KOPT-K1 (cell line): ENCODE results near the gene AFF1.
"Not testable (repeated sequence)": the region's sequence is repeated elsewhere in the genome, so short reads cannot be mapped to it uniquely, and the experiment has no call there.

Source experiments
- H3K27ac ChIP-seq: fragments of 200-600 bp; sonication (generic); 2 replicates; pipeline ENCODE4 v1.5.1; 2016; ENCODE audit warnings: antibody characterized with exemption, mild to moderate bottlenecking, low read depth, low read length; ENCODE audit not compliant: poor library complexity, severe bottlenecking
- H3K36me3 ChIP-seq: fragments of 200-600 bp; sonication (generic); 2 replicates; pipeline ENCODE4 v1.5.1; 2017; ENCODE audit warnings: antibody characterized with exemption, mild to moderate bottlenecking, low read length, moderate library complexity; ENCODE audit not compliant: insufficient read depth
- H3K9me3 ChIP-seq: fragments of 200-600 bp; sonication (generic); 2 replicates; pipeline ENCODE4 v1.5.1; 2017; ENCODE audit warnings: antibody characterized with exemption, low read length, mild to moderate bottlenecking; ENCODE audit not compliant: insufficient read depth, poor library complexity, severe bottlenecking

The AFF1 gene

GRCh38 chr4:87003266-87003665, 68.5 kb downstream of the AFF1 start:
- H3K36me3 ChIP-seq: no peaks in the 10 kb centered on the region
- H3K9me3 ChIP-seq: no peaks in the 10 kb centered on the region
- H3K27ac ChIP-seq: no peak overlapping the region

DNA sequence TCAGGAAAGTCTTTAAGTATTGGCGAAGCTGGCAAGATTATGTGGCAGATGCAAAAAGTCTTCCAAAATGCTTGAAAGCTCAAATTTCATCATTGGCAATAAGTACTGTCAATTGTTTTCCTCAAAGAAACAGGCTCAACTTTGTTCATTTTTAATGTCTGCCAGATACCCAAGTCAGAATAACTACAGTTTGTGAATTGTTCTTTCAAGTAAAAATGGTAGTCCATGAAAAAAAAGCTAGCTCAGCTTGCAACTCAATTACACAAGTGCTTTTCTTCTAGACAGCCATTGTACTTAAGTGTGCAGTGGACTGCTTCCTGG, 70.5 kb downstream of the AFF1 start:
- Histone ChIP-seq H3K9me3 (no peaks in the 10 kb centered on the region), H3K36me3 (no peaks in the 10 kb centered on the region), H3K27ac (peak overlapping the region; percentile 94)

DNA sequence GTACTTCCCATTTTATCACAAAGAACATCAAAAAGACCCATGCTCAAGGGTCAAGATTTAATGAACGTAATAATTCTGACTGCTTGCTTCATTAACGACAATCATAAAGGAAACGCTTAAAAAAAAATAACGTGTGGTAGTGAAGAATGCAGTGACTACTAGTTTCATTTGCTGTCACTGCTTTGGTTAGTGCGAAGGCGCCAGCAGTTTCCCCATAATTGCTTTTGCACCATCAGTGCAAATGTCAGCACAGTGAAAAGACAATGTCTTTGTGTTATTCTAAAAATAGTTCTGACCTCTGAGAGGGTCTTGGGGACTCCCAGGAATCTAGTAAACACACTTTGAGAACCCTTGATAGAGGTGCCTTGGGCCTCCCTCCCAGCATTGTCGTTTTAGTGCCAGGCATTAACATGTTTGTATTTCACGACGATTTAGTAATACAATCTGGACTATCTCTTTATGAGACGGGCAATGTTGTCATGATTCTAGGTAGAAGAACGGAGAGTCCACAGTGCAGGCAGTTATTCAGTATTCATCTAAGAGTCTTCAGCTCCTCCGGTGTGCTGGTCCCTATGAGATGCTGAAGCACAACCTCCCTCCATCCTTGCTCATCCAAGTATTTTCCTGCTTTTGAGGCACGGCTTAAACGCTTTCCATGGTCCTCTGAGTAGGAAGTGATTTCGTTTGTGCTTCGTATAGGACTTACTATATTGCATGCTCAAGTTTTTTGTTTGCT, 71.0 kb downstream of the AFF1 start:
- Histone ChIP-seq H3K9me3 (no peaks in the 10 kb centered on the region), H3K36me3 (no peaks in the 10 kb centered on the region), H3K27ac (peak overlapping the region; percentile 94)

GRCh38 chr4:87006426-87006675, 71.5 kb downstream of the AFF1 start:
- Histone ChIP-seq H3K9me3 (no peaks in the 10 kb centered on the region), H3K27ac (peak overlapping the region; percentile 94), H3K36me3 (no peaks in the 10 kb centered on the region)

- Histone ChIP-seq H3K36me3 (no peaks in the 10 kb centered on the region), H3K27ac (peak overlapping the region; percentile 94), H3K9me3 (no peaks in the 10 kb centered on the region)
Measured at GRCh38 chr4:87006676-87007527, 72.1 kb downstream of the AFF1 start.

DNA sequence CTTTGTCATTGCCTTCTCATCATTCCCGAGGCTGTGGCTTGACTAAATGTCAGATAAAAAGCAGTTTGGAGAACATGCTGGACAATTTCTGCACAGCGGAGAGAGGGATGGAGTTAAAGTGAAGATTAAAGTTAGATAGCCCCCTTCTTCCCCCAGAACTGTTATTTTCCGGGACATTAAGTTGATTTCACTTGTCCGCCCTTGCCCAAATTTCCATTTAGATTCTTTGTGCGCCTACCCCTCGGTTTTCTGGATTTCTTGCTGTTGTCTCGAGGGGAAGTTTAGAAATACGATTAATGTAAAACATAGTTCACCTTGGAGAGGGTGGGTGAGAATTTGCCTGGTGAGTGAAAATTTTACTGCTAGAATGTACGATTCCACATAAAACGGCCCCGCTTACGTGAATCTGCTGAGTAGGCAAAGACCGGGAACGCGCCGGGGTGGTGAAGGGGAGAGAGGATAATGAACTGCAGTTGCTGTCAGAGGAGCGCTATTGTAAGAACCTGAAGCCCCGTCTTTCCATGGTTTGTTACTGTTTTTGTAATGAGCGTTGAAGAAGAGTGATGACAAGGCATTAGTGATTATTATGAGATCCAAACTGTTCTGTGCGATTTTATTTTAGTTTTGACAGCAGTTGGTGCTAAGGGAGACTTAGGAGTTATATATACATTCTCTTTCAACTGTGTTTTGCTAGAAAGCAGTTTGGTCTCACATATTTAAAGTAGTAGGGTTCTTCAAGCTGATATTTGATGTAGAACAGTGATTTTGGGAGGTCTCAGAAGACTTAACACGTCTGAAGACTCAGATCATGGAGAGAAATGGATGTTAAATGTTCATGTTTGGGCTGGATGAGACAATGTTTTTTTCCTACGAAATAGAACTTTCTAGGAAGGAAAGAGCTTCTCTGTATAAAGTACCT, 73.0 kb downstream of the AFF1 start:
- Histone ChIP-seq H3K27ac (peak overlapping the region; percentile 94), H3K36me3 (no peaks in the 10 kb centered on the region), H3K9me3 (no peaks in the 10 kb centered on the region)

GRCh38 chr4:87009095-87009648, 74.4 kb downstream of the AFF1 start:
- Histone ChIP-seq H3K36me3 (no peaks in the 10 kb centered on the region), H3K9me3 (no peaks in the 10 kb centered on the region), H3K27ac (peak overlapping the region; percentile 94)

GRCh38 chr4:87010192-87010591, 75.4 kb downstream of the AFF1 start:
- Histone ChIP-seq H3K27ac (peak overlapping the region; percentile 94), H3K36me3 (no peaks in the 10 kb centered on the region), H3K9me3 (no peaks in the 10 kb centered on the region)

DNA sequence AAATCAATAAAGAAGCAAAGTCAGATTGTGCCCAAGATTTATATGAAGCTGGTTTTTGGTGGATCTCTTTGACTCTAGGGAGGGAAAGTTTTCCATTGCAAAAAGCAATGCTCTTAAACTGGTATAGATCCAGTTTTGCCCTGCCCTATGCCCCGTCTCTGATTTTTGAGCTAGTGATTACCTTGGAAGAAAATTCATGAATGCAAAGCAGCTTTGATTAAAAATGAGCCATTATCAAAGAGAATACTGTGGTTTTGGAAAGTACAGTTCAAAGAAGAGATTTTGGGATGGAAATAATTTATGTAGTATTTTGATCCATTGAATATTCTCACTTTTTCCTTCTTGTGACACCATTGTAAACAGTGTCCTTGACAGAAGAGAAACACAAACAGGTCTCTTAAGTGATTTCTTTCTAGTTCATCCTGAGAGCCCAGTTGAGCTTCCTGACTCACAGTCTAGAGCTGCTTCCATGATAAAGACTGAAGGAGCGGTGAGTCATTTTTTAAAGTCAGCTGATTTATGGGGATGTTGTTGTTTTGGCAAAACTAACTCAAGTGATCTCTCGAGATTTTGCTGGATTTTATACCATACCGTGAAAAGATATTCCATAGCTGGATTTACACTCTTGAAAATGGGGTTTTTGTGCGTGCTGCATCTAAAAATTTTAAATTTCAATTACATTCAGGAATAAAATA, 76.7 kb downstream of the AFF1 start:
- no peaks in the 10 kb centered on the region for H3K9me3 ChIP-seq
- H3K27ac ChIP-seq: no peak overlapping the region

DNA sequence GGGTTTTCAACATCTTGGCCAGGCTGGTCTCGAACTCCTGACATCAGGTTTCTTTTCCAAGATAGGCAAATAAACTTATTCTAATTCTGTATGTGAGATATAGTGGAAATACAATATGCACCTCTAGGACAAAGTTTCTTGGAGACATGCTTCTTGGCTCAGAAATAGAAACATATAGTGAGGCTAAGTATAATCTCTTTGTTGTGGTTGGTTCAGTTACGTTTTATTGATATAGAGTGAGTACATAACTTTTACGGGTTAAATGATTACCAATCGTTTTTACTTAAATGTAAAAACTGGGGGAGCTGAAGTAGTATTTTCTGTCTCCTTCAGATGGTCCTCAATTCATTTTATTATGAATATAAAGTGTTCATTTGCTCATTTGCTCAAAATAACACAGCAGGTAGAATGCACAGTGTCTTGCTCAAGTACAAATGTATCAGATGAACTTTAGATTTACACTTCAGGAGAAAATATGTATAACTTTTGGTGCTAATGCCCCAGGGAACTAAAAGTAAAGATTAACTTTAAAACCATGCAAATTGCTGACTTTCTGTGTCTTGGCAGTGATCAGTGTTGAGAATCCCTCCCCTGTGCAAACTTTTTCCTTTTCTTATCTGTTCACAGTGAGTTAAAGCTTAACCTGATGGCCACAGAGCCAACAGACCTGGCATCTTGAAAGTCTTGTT, 77.6 kb downstream of the AFF1 start:
- H3K9me3 ChIP-seq: no peaks in the 10 kb centered on the region
- peak overlapping the region; percentile 15 for H3K27ac ChIP-seq
- H3K36me3 ChIP-seq: no peaks in the 10 kb centered on the region

More for the DNA sequence above, 76.7 kb downstream of the AFF1 start:
- no peaks in the 10 kb centered on the region for H3K36me3 ChIP-seq

GRCh38 chr4:87012954-87013308, 78.1 kb downstream of the AFF1 start:
- H3K27ac ChIP-seq: peak overlapping the region; percentile 15
- H3K36me3 ChIP-seq, H3K9me3 ChIP-seq: not testable (repeated sequence)

DNA sequence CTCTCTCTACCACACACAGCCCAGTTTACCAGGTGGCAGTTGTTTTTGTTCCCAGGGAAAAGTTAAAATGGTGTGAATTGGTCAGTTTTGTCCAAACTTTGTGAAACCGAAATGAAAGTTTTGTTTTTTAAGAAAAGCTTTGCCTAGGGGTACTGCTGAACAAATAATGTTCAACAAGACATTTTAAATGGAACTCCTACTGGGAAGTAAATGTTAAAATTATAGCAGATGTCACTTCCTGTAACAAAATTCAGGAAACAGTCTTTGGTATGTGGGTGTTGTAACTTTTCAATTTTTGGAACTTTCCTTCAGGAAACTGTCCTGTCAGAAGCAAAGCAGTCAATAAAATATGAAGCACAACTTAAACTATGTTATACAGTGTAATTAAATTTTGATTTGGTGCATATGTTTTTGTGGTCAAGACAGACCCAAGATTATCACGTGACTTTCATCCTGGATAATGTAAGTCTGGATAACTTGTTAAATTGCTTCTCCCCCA, 79.5 kb downstream of the AFF1 start:
- H3K9me3 ChIP-seq: no peaks in the 10 kb centered on the region
- H3K27ac ChIP-seq: peak overlapping the region; percentile 11
- no peaks in the 10 kb centered on the region for H3K36me3 ChIP-seq

- H3K36me3 ChIP-seq: no peaks in the 10 kb centered on the region
- H3K27ac ChIP-seq: peak overlapping the region; percentile 43
- no peaks in the 10 kb centered on the region for H3K9me3 ChIP-seq
Measured at GRCh38 chr4:87015416-87015815, 80.6 kb downstream of the AFF1 start.
